Lower lobe of right lung (tissue), 2 donors: Measurements from ENCODE around the gene UFM1. TPM values are rescaled to one million over a fixed set of nuclear protein-coding genes. Genes with fewer than 3 reads are reported as not detected.

Experiments used
- ATAC-seq, 2 donors: fragments of 200-7000 bp; cut with Tn5 transposase; one replicate each; pipeline ENCODE4 v1.9.1; 2020 to 2022; ENCODE audit warnings: mild to moderate bottlenecking in 2 of 2, moderate library complexity in 2 of 2
- DNase-seq: peaks from one replicate; pipeline ENCODE4 v3.0.0-alpha.2; 2020
- H3K27ac ChIP-seq: fragments of 200-600 bp; one replicate; pipeline ENCODE4 v1.8.0; 2022
- H3K27me3 ChIP-seq: fragments of 200-600 bp; one replicate; pipeline ENCODE4 v1.8.0; 2022; ENCODE audit warnings: low read depth
- H3K36me3 ChIP-seq: fragments of 200-600 bp; one replicate; pipeline ENCODE4 v1.8.0; 2022; ENCODE audit warnings: mild to moderate bottlenecking
- H3K4me1 ChIP-seq: fragments of 200-600 bp; one replicate; pipeline ENCODE4 v1.8.0; 2022
- H3K4me3 ChIP-seq: fragments of 200-600 bp; one replicate; pipeline ENCODE4 v1.8.0; 2022; ENCODE audit warnings: mild to moderate bottlenecking
- H3K9me3 ChIP-seq: fragments of 200-600 bp; one replicate; pipeline ENCODE4 v1.8.0; 2022
- CTCF ChIP-seq: fragments of 200-600 bp; IDR thresholded peaks from one replicate; pipeline ENCODE4 v1.8.0; 2022; ENCODE audit warnings: antibody characterized with exemption, mild to moderate bottlenecking
- intact Hi-C: fragments of 100-400 bp; cut with DNase I; formaldehyde crosslinking; loops from one replicate; pipeline ENCODE4 v1.11.0; 2022
- total RNA-seq: library from RNA; stranded (reverse); fragmentation: NEBNext Ultra II Directional; extraction: Animal tissue kit (Norgen Biotek cat#: 25700); gene quantifications from one replicate; pipeline ENCODE4 v1.2.1, GENCODE V29; 2021
- donor health status: DM: no; HTN: yes; CAD: no; lungs with severe emphysema.

The UFM1 gene
- total RNA-seq, 1 donor from 2014 or later, result 60.0 TPM

DNA sequence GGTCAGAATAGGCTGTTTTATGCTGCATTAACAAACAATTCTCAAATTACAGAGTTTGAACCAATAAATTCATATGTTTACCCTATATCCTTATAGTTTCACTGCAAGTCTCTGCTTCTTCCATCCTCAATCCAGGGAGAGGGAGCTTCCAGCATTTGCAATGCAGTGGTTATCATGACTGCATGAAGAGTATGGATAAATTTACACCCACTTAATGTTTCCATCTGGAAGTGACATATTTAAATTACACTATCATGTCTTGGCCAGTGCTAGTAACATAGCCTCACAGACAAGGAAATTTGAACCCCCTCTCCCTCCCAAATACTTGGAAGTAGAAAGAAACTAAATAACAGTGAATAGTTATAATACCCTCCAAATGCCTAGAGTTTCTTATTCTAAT is 33.5 kb upstream of the UFM1 start:
- H3K4me1 ChIP-seq, result no peaks in the 10 kb centered on the region
- H3K9me3 ChIP-seq, result no peaks in the 10 kb centered on the region
- H3K4me3 ChIP-seq, result no peak overlapping the region
- no peak for TF ChIP-seq CTCF
- no peaks in the 10 kb centered on the region for H3K36me3 ChIP-seq
- H3K27ac ChIP-seq, result no peak overlapping the region
- DNase-seq (no peak), ATAC-seq (no peak)
- intact Hi-C loops, result no loop called here
- H3K27me3 ChIP-seq, result no peaks in the 10 kb centered on the region

DNA sequence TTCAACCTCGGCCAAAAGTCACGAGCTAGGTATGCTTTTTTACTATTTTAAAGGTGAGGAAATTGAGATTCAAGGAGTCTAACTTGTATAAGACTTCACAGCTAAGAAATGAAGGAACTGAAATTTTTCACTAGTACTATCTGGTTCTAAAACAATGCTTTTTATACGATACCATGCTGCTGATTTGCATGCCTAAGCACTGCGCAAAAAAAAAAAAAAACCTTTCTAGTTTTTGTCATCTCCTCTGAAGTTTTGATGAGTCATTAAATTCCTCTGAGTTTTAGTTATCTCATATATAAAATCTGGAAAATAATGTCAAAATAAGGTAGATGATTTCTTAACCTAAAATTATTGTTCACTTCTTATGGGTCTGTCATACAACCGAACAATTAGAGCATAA is 28.0 kb upstream of the UFM1 start:
- TF ChIP-seq CTCF, result no peak
- H3K36me3 ChIP-seq, result no peaks in the 10 kb centered on the region
- no peak overlapping the region for H3K4me3 ChIP-seq
- no peak for ATAC-seq
- no peaks in the 10 kb centered on the region for H3K4me1 ChIP-seq
- no peaks in the 10 kb centered on the region for H3K27me3 ChIP-seq
- no peaks in the 10 kb centered on the region for H3K9me3 ChIP-seq
- intact Hi-C loops, result no loop called here
- no peak for DNase-seq
- no peak overlapping the region for H3K27ac ChIP-seq

DNA sequence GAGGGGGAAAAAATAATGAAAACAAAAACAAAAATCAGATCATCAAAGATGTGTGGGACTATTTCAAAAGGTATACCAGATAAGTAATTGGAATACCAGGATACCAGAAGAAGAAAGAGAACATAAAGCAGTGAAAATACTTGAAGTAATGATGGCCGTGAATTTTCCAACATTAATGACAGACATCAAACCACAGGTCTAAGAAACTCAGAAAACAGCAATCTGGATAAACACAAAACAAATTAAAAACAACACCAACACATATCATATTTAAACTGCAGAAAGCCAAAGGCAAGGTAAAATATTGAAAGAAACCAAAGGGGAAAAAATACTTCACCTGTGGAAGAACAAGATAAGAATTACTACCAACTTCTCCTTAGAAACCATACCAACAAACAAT is 24.2 kb upstream of the UFM1 start:
- DNase-seq (no peak), ATAC-seq (no peak)
- Histone ChIP-seq H3K4me3 (no peak overlapping the region), H3K9me3 (no peaks in the 10 kb centered on the region), H3K27ac (no peak overlapping the region), H3K27me3 (no peaks in the 10 kb centered on the region), H3K36me3 (no peaks in the 10 kb centered on the region), H3K4me1 (no peaks in the 10 kb centered on the region)
- no peak for TF ChIP-seq CTCF
- intact Hi-C loops, result no loop called here

DNA sequence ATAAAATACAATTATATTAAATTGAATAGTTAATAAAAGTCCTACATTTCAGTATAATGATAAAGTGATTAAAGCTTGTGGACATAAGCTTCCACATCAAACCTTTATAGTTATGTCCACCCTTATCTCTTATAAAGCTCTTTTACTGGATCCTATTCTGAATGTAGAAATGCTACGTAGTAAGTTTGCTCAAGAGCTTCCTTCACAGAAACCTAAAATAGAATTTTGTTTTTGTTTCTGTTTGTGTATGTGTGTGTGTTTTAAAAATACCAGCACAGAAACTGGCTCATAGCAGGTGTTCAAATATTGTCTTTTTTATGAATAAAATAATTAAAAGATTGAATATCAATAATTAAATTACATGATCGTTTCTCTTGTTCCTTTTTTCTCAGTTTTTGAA is 21.0 kb upstream of the UFM1 start:
- DNase-seq, result no peak
- TF ChIP-seq CTCF, result no peak
- Histone ChIP-seq H3K4me1 (no peaks in the 10 kb centered on the region), H3K27me3 (no peaks in the 10 kb centered on the region), H3K4me3 (no peak overlapping the region), H3K27ac (no peak overlapping the region), H3K9me3 (no peaks in the 10 kb centered on the region), H3K36me3 (no peaks in the 10 kb centered on the region)
- intact Hi-C loops, result no loop called here
- no peak for ATAC-seq

- ATAC-seq (no peak), DNase-seq (no peak)
- Histone ChIP-seq H3K27me3 (no peaks in the 10 kb centered on the region), H3K36me3 (no peaks in the 10 kb centered on the region), H3K4me3 (no peak overlapping the region), H3K9me3 (no peaks in the 10 kb centered on the region), H3K27ac (no peak overlapping the region), H3K4me1 (no peaks in the 10 kb centered on the region)
- no peak for TF ChIP-seq CTCF
- intact Hi-C loops, result no loop called here
Measured at GRCh38 chr13:38334845-38335244, 14.8 kb upstream of the UFM1 start.

DNA sequence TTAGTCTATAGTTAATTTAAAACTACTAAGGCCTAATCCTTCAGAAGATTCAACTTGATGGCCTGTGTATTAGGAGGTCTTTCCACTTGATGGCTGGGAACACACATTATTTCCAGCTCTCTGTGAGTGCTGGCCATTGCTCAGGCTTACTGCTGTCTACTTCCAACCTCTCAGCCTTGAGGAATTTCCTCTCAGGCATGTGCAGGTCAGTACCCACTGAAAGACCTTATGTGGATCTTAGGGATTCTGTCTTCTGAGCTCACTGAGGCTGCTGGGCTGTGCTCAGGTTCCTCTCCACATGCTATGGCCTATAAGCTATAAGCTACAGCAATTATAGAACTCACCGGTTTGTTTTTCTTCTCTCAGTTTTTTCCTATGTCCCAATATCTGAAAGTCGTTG is 11.6 kb upstream of the UFM1 start:
- DNase-seq (no peak), ATAC-seq (no peak)
- no peak for TF ChIP-seq CTCF
- Histone ChIP-seq H3K36me3 (no peaks in the 10 kb centered on the region), H3K4me1 (no peaks in the 10 kb centered on the region), H3K4me3 (no peak overlapping the region), H3K27me3 (no peaks in the 10 kb centered on the region), H3K9me3 (no peaks in the 10 kb centered on the region), H3K27ac (no peak overlapping the region)
- intact Hi-C loops, result no loop called here
